GM21737 (cell line): ENCODE measurements around the gene SCN1B.
"Not testable (repeated sequence)": the region's sequence is repeated elsewhere in the genome, so short reads cannot be mapped to it uniquely, and the experiment has no call there.

Experiments used
- ATAC-seq: cut with Tn5 transposase; IDR thresholded peaks from one replicate; pipeline ENCODE4 v1.9.1; 2021; ENCODE audit warnings: mild to moderate bottlenecking, moderate library complexity; ENCODE audit not compliant: unreplicated experiment

The SCN1B gene

DNA sequence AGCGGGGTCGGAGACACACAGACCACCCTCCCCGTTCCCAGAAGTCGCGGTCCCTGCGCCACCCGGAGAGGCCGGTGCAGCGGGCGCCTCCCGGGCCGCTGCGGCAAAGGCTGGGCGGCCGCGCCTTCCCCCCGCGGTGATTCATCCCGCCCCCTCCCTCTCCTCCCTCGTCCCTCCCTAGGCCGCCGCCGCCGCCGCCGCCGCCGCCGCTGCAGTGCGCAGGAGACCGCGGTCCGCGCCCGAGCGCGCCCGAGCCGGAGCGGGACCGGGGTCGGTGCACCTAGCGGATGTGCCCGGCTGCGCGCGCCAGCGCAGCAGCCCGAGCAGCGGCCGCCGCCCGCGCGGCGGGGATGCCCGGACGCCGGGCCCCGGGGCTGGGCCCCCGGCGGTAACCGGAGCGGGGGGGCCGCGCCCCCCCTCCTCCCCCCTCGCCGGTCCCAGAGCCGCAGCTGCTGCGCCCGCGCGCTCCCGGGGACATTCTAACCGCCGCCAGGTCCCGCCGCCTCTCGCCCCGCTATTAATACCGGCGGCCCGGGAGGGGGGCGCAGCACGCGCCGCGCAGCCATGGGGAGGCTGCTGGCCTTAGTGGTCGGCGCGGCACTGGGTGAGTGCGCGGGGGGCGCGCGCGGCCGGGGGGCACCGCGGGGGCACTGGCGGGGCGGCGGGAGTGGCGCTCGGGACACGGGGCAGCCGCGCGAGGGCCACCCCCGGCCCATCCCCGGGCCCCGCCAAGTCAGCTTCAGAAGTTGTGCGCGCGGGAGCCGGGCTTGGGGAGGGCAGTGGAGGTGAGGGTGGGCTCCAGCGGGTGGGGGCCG is at the start of gene SCN1B:
TSS of gene SCN1B (plus strand) at position 214 of the 815 bp plus-strand sequence. CDS start at position 565, 351 bp downstream.
- ATAC-seq, result no peak

DNA sequence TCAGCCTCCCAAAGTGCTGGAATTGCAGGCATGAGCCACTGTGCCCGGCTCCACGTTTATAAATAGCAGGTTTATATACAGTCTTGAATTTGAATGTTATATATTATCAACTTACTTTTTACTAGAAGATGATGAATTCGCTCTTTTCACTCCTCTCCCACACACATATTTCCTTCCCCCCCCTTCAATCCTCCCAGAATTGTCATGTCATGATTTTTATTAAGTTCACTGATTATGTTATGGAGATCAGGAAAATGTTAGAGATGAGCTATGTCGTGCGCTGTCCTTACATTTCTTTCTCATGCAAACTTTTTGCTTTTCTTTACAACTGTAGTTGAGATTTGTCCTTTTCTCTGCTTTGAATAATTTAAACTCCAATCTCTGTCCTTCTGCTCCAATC is 48.0 kb upstream of the SCN1B start:
- no peak for ATAC-seq

DNA sequence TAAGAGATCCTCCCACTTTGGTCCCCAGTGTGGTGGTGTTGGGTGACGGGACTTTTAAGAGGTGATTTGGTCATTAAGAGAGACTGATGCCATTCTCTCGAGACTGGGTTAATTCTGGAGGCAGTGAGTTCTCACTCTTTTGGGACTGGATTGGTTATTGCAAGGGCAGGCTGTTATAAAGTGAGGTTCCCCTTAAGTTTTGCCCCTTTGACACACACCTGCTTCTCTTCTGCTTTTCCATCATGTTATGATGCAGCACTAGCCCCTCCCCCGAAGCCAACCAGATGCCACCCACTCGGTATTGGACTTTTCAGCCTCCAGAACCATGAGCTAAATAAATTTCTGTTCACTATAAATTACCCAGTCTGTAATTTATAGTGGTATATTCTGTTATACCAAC is 46.5 kb upstream of the SCN1B start:
- ATAC-seq, result no peak

DNA sequence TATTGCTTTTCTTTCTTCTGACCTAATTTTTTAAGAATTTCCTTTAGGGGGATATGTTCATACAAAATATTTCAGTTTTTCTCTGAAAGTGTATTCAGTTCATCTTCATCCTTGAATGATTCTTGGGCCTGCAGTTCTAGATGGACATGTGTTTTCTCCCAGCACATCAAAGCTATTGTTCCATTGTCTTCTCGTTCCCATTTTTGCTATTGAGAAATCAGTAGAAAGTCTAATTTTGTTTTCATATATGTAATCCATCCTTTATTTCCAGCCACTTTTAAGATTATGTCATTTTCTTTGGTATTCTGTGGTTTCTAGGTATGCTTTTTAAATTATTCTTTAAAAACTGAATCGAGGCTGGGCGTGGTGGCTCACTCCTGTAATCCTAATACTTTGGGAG is 46.0 kb upstream of the SCN1B start:
- no peak for ATAC-seq

DNA sequence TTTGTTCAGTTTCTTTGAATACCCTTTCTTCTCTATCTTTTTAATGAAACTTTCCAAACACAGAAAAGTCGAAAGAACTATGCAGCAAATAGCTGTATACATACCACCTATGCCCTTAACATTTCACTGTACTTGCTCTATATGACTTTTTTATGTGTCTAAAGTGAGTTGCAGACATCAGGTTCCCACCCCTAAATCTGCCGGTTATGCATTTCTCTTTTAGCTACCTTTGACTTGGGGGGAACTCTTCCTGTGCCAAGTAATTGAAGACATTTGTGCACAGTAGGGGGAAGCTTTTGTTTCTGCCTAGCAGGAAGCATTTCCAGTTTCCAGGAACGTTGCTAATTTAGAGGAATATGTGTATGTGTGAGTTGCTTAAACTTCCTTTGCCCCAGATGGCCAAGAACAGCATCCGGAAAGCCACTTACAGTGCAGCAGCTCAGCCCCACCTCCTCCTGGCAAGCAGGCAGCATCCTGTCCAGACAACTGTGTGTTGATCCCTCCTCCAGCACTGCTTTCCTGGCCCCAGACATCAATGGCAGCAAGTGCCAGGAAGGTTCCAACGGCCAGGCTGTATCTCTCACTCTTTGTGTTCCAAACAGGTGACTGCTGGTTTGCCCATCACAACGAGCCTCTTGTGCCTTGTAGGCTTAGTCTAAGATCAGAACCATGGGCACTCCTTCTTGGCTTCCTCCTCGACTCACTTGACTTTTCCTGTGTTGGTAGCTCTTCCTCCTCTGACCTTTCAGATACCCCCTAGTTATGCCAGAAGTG is 44.8 kb upstream of the SCN1B start:
- no peak for ATAC-seq

DNA sequence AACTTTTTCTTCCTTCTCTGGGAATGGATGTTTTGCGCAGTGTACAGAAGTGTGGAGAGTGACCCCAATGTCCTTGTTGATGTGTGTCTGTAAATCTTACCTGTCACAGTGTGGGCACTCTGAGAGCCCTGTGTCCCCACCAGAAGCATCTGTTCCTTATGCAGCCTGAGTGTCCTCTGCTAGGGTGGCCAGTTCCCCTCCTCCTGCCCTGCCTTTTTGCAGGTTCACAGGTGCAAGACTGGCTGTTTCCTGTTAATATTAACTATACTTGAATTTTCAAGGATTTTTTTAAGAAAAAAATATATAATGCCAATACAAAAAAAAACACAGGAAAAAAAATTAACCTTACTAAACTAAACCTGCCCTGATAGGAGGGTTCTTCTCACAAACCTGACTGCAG is 42.2 kb upstream of the SCN1B start:
- no peak for ATAC-seq

DNA sequence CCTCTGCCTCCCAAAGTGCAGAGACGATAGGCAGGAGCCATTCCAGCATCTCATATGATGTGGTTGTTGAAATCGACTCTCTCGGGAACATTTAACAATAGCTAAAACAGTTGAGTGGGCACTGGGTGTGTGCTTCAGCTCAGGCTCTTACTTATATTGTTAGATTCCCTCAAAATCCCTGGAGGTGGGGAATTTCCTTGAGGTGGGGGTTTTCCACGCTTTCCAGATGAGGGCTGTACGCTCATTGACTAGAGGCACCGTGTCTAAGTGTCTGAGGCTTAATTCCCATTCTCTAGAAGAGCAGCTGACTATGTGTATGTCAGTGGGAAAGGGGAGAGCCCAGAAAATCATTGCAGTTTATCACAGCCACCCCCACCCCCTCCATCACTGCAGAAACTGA is 41.0 kb upstream of the SCN1B start:
- no peak for ATAC-seq

DNA sequence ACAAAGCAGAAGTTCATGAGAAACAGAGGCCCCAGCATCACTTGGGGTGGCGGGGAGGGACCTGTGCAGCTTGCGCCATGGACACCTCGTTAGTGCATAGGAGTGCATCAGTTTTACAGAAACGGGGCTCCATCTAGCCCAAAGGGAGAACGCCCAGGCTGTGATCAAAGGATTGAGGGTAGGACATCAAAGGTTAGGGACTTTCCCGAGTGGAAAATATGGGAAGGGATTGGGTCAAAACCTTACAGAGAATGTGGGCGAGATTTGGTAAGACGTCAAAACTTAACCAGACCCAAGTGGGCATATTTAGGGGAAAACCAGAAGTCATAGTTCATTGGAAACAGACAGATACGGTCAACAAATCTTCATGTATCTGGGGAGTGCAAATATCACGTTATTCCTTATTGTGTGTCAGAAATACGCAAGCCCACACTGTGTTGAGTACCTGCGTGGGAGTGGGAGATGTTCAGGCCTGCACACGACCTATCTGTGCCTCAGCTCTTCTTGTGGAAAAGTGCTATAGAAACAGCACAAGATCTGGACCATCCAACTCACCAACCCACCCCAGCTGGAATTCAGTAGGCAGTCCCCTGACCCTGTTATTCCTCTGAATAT is 39.6 kb upstream of the SCN1B start:
- no peak for ATAC-seq

DNA sequence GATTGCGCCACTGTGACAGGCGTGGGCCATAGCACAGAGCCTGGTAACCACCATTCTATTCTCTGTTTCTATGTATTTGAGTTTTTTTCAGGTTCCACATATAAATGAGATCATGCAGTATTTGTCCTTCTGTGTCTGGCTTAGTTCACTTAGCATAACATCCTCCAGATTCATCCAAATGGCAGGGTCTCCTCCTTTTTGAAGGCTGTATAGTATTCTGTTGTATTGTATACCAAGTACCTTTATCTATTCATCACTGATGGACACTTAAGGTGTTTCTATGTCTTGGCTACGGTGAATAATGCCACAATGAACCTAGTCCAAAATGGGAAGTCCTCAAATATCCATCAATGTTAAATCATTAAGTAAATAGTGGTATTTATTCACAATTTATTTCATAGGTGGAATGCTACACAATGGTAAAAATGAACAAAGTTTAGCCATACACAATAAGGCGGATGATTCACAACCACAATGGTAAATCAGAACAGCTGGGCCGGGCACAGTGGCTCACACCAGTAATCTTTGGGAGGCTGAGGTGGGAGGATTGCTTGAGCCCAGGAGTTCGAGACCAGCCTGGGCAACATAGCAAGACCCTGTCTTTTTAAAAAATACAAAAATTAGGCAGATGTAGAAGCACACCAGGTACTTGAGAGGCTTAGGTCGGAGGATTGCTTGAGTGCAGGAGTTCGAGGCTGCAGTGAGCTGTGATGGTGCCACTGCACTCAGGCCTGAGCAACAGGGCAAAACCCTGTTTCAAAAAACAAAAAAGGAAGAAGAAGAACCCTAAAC is 38.5 kb upstream of the SCN1B start:
- ATAC-seq, result no peak

DNA sequence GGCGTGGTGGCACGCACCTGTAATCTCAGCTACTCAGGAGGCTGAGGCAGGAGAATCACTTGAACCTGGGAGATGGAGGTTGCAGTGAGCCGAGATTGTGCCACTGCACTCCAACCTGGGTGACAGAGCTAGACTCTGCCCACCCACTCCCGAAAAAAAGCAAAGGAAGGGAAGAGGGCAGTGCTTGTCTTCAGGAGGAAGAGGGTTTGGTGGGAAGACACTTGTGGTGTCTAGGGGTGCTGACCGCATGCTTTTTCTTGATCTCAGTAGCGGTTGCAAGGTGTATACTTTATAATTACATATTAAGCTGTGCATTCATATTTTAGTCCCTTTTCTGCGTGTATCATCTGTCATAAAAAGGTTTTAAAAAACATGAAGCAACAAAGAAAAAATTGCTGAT is 37.7 kb upstream of the SCN1B start:
- ATAC-seq, result not testable (repeated sequence)

DNA sequence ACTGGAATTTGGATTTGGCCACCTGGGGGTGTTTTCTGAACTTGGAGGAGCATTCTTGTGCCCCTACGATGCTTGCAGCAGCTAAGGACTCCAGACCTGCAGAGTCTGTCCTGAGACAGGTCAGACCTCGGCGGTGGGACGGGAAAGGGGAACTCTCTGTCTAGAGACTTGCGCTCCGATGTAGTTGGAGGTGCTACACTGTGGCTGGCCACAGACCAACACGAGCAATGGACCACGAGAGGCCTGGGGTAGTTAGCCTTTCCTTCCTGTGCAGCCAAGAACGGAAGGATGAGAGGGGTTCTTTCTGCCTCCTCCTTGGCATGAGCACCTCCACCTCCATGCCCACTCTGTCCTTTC is 36.0 kb upstream of the SCN1B start:
- no peak for ATAC-seq

DNA sequence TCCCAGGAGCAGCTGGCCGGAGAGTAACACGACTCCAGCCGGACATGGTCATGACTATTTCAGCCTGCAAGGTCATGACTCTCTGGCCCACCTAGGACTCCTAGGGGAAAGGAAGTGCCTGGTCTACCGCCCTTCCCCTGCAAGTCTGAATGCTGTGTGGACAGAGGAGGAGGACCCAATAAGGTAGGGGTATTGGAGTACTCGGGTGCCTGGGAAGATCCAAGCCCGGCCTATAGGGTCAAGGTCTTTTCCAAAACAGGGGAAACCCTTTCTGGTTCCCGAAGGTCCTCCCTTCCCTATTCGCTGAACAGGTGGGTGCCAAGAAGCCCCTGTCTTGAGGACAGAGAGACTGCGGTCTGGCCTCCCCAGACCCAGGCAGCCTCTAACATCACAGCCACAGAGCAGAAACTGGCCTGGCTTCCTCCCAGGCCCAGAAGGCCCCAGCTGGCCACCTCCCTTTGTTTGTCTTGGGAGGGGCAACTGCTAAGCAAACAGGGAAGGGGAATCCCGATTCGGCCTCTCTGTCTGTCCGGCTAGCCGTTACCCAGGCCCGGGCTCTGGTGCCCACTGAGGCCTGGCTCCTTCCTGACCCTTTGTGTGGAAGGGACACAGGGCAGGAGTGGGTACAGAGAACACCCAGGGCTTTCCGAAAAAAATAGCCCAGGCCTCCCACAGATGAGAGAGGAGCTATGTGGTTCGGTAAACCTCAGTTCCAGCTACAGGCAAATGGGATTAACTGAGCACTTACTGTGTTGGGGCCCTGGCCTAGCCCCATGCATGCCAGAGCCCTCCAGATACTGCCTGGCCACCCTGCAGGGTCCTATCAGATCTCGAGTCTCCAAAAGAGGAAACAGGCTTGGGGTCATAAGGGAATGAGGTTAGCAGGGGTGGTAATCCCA is 35.4 kb upstream of the SCN1B start:
- ATAC-seq, result no peak

DNA sequence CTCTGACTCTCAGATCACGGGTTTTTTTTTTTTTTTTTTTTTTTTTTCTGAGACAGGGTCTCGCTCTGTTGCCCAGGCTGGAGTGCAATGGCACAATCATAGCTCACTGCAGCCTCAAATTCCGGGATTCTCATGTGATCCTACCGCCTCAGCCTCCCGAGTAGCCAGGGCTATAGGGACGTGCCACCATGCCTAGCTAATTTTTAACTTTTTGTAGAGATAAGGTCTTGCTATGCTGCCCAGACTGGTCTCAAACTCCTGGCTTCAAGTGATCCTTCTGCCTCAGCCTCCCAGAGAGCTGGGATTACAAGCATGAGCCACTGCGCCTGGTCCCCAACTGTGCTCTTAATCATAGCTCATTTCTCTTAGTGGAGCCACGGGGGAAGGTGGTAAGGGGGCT is 34.7 kb upstream of the SCN1B start:
- ATAC-seq, result no peak

DNA sequence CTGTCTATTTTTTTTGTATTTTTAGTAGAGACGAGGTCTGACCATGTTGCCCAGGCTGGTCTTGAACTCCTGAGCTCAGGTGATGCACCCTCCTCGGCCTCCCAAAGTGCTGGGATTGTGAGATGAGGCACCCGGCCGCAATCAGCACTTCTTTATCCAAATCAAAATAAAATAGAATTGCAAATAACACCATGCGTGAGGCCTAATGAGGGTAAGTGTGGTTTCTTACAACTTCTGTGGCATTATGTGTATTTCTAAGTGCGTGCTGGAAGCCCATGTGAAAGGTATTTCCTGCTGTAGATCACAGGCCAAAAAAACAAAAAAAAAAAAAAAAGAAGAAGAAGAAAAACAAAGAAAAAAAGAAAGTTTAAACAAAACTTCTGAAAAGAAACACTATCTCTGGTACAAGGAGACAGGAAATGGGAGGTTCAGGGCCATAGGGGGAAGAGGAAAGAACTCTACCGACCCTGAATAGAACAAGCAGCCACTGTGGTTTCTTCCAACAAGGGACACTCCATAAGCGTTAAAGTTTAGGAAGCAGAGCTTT is 33.1 kb upstream of the SCN1B start:
- no peak for ATAC-seq

DNA sequence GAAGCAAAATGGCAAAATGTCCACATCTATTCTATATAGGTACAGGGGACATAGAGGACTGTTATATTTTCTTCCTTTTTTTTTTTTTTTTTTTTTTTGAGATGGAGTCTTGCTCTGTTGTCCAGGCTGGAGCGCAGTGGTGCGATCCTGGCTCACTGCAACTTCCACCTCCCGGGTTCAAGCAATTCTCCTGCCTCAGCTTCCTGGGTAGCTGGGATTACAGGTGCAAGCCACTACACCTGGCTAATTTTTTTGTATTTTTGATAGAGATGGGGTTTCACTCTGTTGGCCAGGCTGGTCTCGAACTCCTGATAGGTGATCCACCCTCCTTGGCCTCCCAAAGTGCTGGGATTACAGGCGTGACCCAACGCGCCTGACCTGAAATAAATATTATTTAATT is 32.0 kb upstream of the SCN1B start:
- not testable (repeated sequence) for ATAC-seq

DNA sequence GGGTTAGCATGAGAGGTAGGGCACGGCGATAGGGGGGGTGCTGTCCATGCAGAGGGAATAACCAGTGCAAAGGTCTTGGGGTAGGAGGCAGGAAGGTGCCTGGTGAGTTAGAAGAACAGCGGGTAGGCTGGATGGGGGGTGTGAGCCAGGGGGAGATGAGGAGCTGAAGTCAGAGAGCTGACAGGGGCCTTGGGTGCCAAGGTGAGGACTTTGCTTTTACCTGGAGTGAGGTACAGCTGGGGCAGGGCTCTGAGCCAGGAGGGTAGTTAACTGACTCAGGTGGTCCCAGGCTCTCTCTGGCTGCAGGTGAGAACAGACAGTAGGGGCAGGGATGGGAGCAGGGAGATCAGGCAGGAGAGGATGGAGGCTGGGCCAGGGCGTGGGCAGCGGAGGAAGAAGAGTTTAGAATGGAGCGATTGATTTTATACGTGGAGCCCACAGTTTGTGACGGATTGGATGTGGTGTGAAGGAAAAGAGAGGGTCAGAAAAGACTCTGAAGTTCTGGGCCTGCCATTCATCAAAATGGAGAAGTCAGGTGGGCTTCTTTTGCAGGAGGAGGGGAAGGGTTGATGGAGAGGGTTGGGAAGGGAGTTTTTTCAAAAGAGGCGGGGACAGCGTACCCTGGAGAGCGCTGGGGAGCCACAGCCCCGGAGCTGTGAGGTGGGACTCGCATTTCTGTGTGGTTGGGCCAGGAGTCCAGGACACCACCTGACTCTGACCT is 31.3 kb upstream of the SCN1B start:
- no peak for ATAC-seq

DNA sequence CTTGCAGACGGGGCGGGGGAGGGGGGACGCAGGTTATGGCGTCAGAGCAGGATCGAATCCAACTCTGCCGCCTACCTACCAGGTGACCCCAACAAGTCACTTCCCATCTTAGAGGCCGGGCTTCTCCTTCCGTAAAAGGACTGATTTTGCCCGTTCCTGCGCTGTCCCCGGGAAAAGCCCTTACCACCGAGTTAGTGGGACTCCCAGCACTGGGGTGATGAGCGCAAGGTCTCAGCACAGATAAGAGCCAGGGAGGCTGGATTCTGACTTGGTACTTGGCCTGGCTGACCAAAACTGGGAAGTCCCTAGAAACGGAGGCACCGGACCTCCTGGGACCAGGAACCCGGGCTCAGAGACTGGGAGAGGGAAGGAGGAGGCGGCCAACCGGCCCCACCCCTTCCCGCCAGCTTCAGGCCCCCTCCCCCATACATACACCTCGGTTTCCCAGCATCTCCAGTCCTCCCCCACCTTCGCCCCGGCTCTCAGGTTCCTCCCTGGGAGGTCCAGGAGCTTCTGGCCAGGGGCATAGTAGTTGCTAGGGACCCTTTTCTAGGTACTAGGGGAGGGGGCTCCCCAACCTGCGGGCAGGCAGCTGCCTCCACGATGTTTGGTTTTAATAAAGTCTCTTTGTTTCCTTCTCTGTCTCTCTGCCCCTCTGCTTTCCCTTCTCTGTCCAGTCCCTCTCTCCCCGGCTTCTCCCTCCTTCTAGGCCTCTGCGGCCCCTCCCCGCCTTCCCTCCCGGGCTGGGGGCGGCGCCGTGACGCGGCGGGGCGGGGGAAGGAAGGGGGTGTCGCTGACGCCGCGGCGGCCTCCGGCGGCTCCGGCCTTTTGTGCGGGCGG is 30.6 kb upstream of the SCN1B start, which contains the start of gene GRAMD1A:
TSS of gene GRAMD1A (plus strand) at position 826 of the 840 bp plus-strand sequence. CDS start 156 bp downstream, outside the sequence.
- peak; percentile 42 for ATAC-seq

DNA sequence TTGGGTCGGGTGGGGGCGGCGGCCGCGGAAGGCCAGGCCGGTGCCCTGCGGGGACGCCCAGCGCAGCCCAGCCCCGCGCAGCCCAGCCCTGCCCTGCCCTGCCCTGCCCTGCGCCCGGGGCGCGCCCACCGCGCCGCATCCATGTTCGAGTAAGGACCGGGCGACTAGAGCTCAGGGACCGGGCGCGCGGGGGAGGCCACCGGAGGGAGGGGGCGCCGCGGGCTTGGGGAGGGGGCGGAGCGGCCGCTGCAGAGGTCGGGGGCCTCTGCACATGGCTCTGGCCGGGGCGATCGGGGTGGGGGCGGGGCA is 30.0 kb upstream of the SCN1B start:
- no peak for ATAC-seq
